DND-41 (cell line): ENCODE measurements around the gene PPARGC1A.

Source experiments
- ATAC-seq: fragments of 200-7000 bp; cut with Tn5 transposase; 3 replicates; pipeline ENCODE4 v1.9.1; 2021; ENCODE audit warnings: low read depth; ENCODE audit not compliant: insufficient read depth
- DNase-seq: peaks from one replicate; pipeline ENCODE4 v3.0.0-alpha.2; 2020
- H2AFZ ChIP-seq: 2 replicates; pipeline ENCODE4 v1.6.0; 2012; ENCODE audit warnings: low read depth, low read length
- H3K27ac ChIP-seq: 2 replicates; pipeline ENCODE4 v1.5.1; 2012; ENCODE audit warnings: low read length, inconsistent platforms
- H3K27me3 ChIP-seq: fragments of 200-600 bp; sonication (generic); 2 replicates; pipeline ENCODE4 v1.6.0; 2012; ENCODE audit warnings: low read length, mild to moderate bottlenecking, inconsistent platforms; ENCODE audit not compliant: insufficient read depth, poor library complexity
- H3K36me3 ChIP-seq: 2 replicates; pipeline ENCODE4 v1.5.1; 2012; ENCODE audit warnings: low read length, inconsistent platforms; ENCODE audit not compliant: insufficient read depth
- H3K4me1 ChIP-seq: 2 replicates; pipeline ENCODE4 v1.5.1; 2012; ENCODE audit warnings: mild to moderate bottlenecking, low read length; ENCODE audit not compliant: insufficient read depth
- H3K4me2 ChIP-seq: 2 replicates; pipeline ENCODE4 v1.6.0; 2012; ENCODE audit warnings: mild to moderate bottlenecking, moderate library complexity, low read length, inconsistent platforms; ENCODE audit not compliant: insufficient read depth
- H3K4me3 ChIP-seq, 2 experiments: fragments of 200-600 bp in 1 of 2; shearing (Covaris generic) in 1 of 2; 2 replicates each; pipeline ENCODE4 v1.5.1; 2012 to 2016; ENCODE audit warnings: inconsistent platforms in 2 of 2, low read length in 2 of 2, mild to moderate bottlenecking in 2 of 2, low read depth in 1 of 2, moderate library complexity in 1 of 2
- H3K79me2 ChIP-seq: 2 replicates; pipeline ENCODE4 v1.6.0; 2012; ENCODE audit warnings: low read length, inconsistent platforms; ENCODE audit not compliant: insufficient read depth
- H3K9ac ChIP-seq: 2 replicates; pipeline ENCODE4 v1.6.0; 2012; ENCODE audit warnings: low read depth, mild to moderate bottlenecking, inconsistent platforms, low read length, moderate library complexity
- H3K9me3 ChIP-seq: 2 replicates; pipeline ENCODE4 v1.5.1; 2012; ENCODE audit warnings: low read length, moderate library complexity, mild to moderate bottlenecking, inconsistent platforms; ENCODE audit not compliant: insufficient read depth, severe bottlenecking
- H4K20me1 ChIP-seq: 2 replicates; pipeline ENCODE4 v1.6.0; 2012; ENCODE audit warnings: low read length; ENCODE audit not compliant: insufficient read depth
- CTCF ChIP-seq: IDR thresholded peaks from 2 replicates; pipeline ENCODE4 v1.5.1; 2012; ENCODE audit warnings: borderline replicate concordance, low read length, moderate library complexity, mild to moderate bottlenecking; ENCODE audit not compliant: poor library complexity, severe bottlenecking; ENCODE audit errors: extremely low read depth
- EZH2 ChIP-seq: IDR thresholded peaks from 3 replicates; pipeline ENCODE4 v1.6.1; 2012; ENCODE audit warnings: borderline replicate concordance, low read depth, mild to moderate bottlenecking, moderate library complexity, low read length, inconsistent platforms; ENCODE audit not compliant: severe bottlenecking

The PPARGC1A gene

GRCh38 chr4:23805450-23805851, 84.4 kb downstream of the PPARGC1A start:
- H3K36me3 ChIP-seq = no peaks in the 10 kb centered on the region
- H3K4me2 ChIP-seq = no peak overlapping the region
- no peaks in the 10 kb centered on the region for H3K79me2 ChIP-seq
- no peak overlapping the region for H3K27ac ChIP-seq
- no peak overlapping the region for H2AFZ ChIP-seq
- no peak overlapping the region for H3K4me3 ChIP-seq
- no peak for ATAC-seq
- no peaks in the 10 kb centered on the region for H3K9me3 ChIP-seq
- H4K20me1 ChIP-seq = no peaks in the 10 kb centered on the region
- TF ChIP-seq EZH2 (no peak), CTCF (no peak)
- no peak overlapping the region for H3K9ac ChIP-seq
- no peak for DNase-seq
- no peaks in the 10 kb centered on the region for H3K27me3 ChIP-seq
- no peaks in the 10 kb centered on the region for H3K4me1 ChIP-seq

- no peaks in the 10 kb centered on the region for H3K36me3 ChIP-seq
- H3K27ac ChIP-seq = no peak overlapping the region
- no peaks in the 10 kb centered on the region for H3K9me3 ChIP-seq
- ATAC-seq (no peak), DNase-seq (no peak)
- H3K27me3 ChIP-seq = no peaks in the 10 kb centered on the region
- H3K4me3 ChIP-seq = no peak overlapping the region
- no peaks in the 10 kb centered on the region for H3K4me1 ChIP-seq
- H3K9ac ChIP-seq = no peak overlapping the region
- TF ChIP-seq CTCF (no peak), EZH2 (no peak)
- no peaks in the 10 kb centered on the region for H3K79me2 ChIP-seq
- no peak overlapping the region for H3K4me2 ChIP-seq
- H2AFZ ChIP-seq = no peak overlapping the region
- H4K20me1 ChIP-seq = no peaks in the 10 kb centered on the region
Measured at GRCh38 chr4:23789762-23790161, 100.1 kb downstream of the PPARGC1A start.

- no peak overlapping the region for H3K9ac ChIP-seq
- H3K4me2 ChIP-seq = no peak overlapping the region
- TF ChIP-seq CTCF = no peak
- no peak for TF ChIP-seq EZH2
- no peak overlapping the region for H3K4me3 ChIP-seq
- DNase-seq (no peak), ATAC-seq (no peak)
- H2AFZ ChIP-seq = no peak overlapping the region
- no peaks in the 10 kb centered on the region for H3K36me3 ChIP-seq
- H3K27me3 ChIP-seq = no peaks in the 10 kb centered on the region
- no peaks in the 10 kb centered on the region for H3K9me3 ChIP-seq
- no peaks in the 10 kb centered on the region for H3K4me1 ChIP-seq
- no peak overlapping the region for H3K27ac ChIP-seq
- no peaks in the 10 kb centered on the region for H4K20me1 ChIP-seq
- no peaks in the 10 kb centered on the region for H3K79me2 ChIP-seq
Measured at GRCh38 chr4:23788460-23788859, 101.4 kb downstream of the PPARGC1A start.

- Histone ChIP-seq H3K27ac (no peak overlapping the region), H2AFZ (no peak overlapping the region), H3K79me2 (no peaks in the 10 kb centered on the region), H4K20me1 (no peaks in the 10 kb centered on the region), H3K4me2 (no peak overlapping the region), H3K4me3 (no peak overlapping the region), H3K4me1 (no peaks in the 10 kb centered on the region), H3K9me3 (no peaks in the 10 kb centered on the region), H3K9ac (no peak overlapping the region), H3K36me3 (no peaks in the 10 kb centered on the region), H3K27me3 (no peaks in the 10 kb centered on the region)
- no peak for DNase-seq
- no peak for ATAC-seq
- no peak for TF ChIP-seq EZH2
- no peak for TF ChIP-seq CTCF
Measured at GRCh38 chr4:23788027-23788426, 101.8 kb downstream of the PPARGC1A start.
